Measurements from ENCODE around the gene KLF6. TPM values are rescaled to one million over a fixed set of nuclear protein-coding genes. Genes with fewer than 3 reads are reported as not detected.

Gene KLF6
- total and polyA plus RNA-seq, 2 donors (not counting 3 experiments of a cell fraction or from before 2014, with no cell fraction given), result 183 to 307 TPM

- Histone ChIP-seq H3K9me1 (replicated peaks; ENCODE audit: control insufficient read depth, extremely low read depth, insufficient read depth, low read length) (no peaks in the 10 kb centered on the region), H3K36me3 (ENCODE audit: control insufficient read depth in 2 of 2, extremely low read depth in 1 of 2, insufficient read depth in 2 of 2, low read length in 2 of 2) (no peaks in the 10 kb centered on the region), H3K9ac (replicated peaks; ENCODE audit: extremely low read depth, insufficient read depth, low read length) (no peak overlapping the region), H3K4me1 (ENCODE audit: control insufficient read depth, extremely low read depth, insufficient read depth, low read length) (peaks cover 33% of the 10 kb centered on the region), H2AFZ (ENCODE audit: low read depth, low read length) (no peak overlapping the region), H3K4me2 (ENCODE audit: insufficient read depth, low read length) (no peak overlapping the region), H3K4me3 (replicated peaks in 1 of 3; ENCODE audit: insufficient read depth in 1 of 3, low read depth in 1 of 3, low read length in 3 of 3) (no peak overlapping the region), H3K79me2 (ENCODE audit: control insufficient read depth, insufficient read depth, low read length) (no peaks in the 10 kb centered on the region), H3K27me3 (ENCODE audit: control insufficient read depth in 2 of 2, insufficient read depth in 2 of 2, low read length in 2 of 2) (no peaks in the 10 kb centered on the region), H3K9me3 (replicated peaks; ENCODE audit: control insufficient read depth, insufficient read depth, low read length) (no peaks in the 10 kb centered on the region), H4K20me1 (replicated peaks; ENCODE audit: control insufficient read depth, extremely low read depth, insufficient read depth, low read length) (no peaks in the 10 kb centered on the region), H3K27ac (ENCODE audit: insufficient read depth, low read depth, low read length) (no peak overlapping the region)
- intact Hi-C loops (cut with micrococcal nuclease) (no loop called here), dilution Hi-C loops (cut with MboI; ENCODE audit: extremely low pct_ligation_motif_present, low sequenced_read_pairs) (no loop called here)
- ChIA-PET POLR2A (no interaction called here), CTCF (interaction anchor here (1.2 kb wide), 1 partner anchor 11 kb away, joined by 4 read pairs; no protein-coding TSS in a partner anchor)
- DNase-seq (ENCODE audit: low read depth, low spot score) (no peak), FAIRE-seq (no peak)
- no TSS peak for BruUV-seq (replicated peaks)
- TF ChIP-seq MAX (IDR thresholded peaks at IDR 0.05; ENCODE audit: insufficient read depth, insufficient read length) (no peak), POLR2AphosphoS5 (IDR thresholded peaks at IDR 0.05; ENCODE audit: insufficient read depth, low read depth, low read length) (no peak), FOS (IDR thresholded peaks at IDR 0.05; ENCODE audit: borderline replicate concordance, insufficient read depth, low read length) (no peak), MYC (IDR thresholded peaks at IDR 0.05; ENCODE audit: low read depth, low read length) (no peak), JUN (IDR thresholded peaks at IDR 0.05; ENCODE audit: borderline replicate concordance, insufficient read depth, insufficient read length, low read depth) (no peak), POLR2A (IDR thresholded peaks at IDR 0.05; ENCODE audit: low read depth, low read length) (no peak), GATA2 (IDR thresholded peaks at IDR 0.05; ENCODE audit: insufficient read depth, insufficient read length, low read depth, low read length) (no peak), EZH2 (IDR thresholded peaks at IDR 0.05; ENCODE audit: borderline replicate concordance, low read depth, low read length, severe bottlenecking) (no peak), CTCF (IDR thresholded peaks at IDR 0.05; ENCODE audit: extremely low read depth in 1 of 2, insufficient read depth in 1 of 2, low read depth in 1 of 2, low read length in 2 of 2) (no peak)
These were observed 34.2 kb downstream of the KLF6 start for GRCh38 chr10:3750854-3751253.

Data from endothelial cell of umbilical vein (primary cell).